ENCODE measurements around the gene DNAH14.

- TF ChIP-seq CTCF (IDR thresholded peaks at IDR 0.05) (no peak), POLR2A (IDR thresholded peaks at IDR 0.05) (no peak), POLR2AphosphoS5 (IDR thresholded peaks at IDR 0.05) (no peak), EP300 (IDR thresholded peaks at IDR 0.05) (no peak)
Measured at GRCh38 chr1:225156254-225156653, 226.8 kb downstream of the DNAH14 start.
